Measurements from ENCODE around the gene KRT25. TPM values are rescaled to one million over a fixed set of nuclear protein-coding genes. Genes with fewer than 3 reads are reported as not detected.

Gene KRT25
- total RNA-seq, 4 donors from 2014 or later, result not detected

DNA sequence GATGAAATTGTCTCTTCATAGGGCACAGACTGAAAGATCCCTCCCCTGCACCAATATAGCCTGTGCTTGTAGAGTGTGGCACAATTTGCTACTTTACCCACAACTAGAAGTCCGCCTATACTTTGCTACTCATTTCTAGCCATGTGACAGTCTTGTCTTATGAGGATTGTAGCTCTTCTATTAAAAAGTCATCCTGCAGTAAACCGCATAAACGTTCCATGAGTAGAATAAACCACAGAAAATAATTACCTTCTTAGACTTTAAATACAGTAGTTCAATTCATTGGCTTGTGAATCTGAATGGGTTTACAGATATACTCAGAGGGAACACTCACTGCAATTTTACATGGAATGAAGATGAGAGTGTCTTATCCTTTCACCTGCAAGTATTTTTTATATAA is 22.8 kb upstream of the KRT25 start:
- TF ChIP-seq CTCF (IDR thresholded peaks at IDR 0.05; ENCODE audit: low read depth), result no peak

- no peak for TF ChIP-seq CTCF (IDR thresholded peaks at IDR 0.05; ENCODE audit: low read depth)
These were observed 22.3 kb upstream of the KRT25 start for GRCh38 chr17:40777459-40777858.

- TF ChIP-seq CTCF (IDR thresholded peaks at IDR 0.05; ENCODE audit: low read depth), result no peak
These were observed 20.8 kb upstream of the KRT25 start for GRCh38 chr17:40775945-40776344.

- no peak for TF ChIP-seq CTCF (IDR thresholded peaks at IDR 0.05; ENCODE audit: low read depth)
These were observed 17.0 kb upstream of the KRT25 start, which contains the start of gene KRT26 for GRCh38 chr17:40772101-40772500. TSS of gene KRT26 (minus strand) at chr17:40772201. CDS start at chr17:40772113, 88 bp downstream.

GRCh38 chr17:40765657-40766056 is 10.5 kb upstream of the KRT25 start:
- TF ChIP-seq CTCF (IDR thresholded peaks at IDR 0.05; ENCODE audit: low read depth), result no peak

GRCh38 chr17:40763752-40764151 is 8.6 kb upstream of the KRT25 start:
- TF ChIP-seq CTCF (IDR thresholded peaks at IDR 0.05; ENCODE audit: low read depth), result no peak

DNA sequence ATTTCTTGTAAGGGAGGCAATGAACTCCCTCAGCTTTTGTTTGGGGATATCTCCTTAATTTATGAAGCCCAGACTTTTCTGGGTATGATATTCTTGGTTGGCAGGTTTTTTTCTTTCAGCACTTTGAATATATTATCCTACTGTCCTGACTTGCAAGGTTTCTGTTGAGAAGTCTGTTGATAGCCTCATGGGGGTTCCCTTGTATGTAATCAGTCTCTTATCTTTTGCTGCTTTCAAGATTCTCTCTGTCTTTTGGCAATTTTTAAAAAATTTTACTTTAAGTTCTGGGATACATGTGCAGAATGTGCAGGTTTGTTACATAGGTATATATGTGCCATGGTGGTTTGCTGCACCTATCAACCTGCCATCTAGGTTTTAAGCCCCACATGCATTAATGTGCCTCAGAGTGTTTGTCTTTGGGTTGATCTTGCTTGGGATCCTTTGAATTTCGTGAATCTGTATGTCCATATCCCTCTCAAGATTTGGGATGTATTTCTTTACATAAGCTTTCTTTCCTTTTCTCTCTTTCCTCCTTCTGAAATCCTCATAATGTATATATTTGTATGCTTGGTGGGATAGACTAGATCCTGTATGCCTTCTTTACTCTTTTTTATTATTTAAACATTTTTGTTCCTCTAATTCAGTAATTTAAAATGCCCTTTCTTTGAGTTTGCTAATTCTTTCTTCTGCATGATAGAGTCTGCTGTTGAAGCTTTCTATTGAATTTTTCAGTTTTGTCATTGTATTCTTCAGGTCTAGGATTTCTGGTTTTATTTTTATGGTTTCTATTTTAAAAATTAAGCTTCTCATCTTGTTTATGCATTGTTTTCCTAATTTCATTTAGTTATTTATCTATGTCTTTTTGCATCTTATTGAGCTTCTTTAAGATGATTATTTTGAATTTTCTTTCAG is 5.2 kb upstream of the KRT25 start:
- no peak for TF ChIP-seq CTCF (IDR thresholded peaks at IDR 0.05; ENCODE audit: low read depth)

All from subcutaneous adipose tissue (tissue), 4 donors.